ENCODE results near the gene NRP1. TPM values are rescaled to one million over a fixed set of nuclear protein-coding genes. Genes with fewer than 3 reads are reported as not detected.

The NRP1 gene
- total and polyA plus RNA-seq, 2 of the 8 experiments (the other 6 are each of a cell fraction or from before 2014, with no cell fraction given), result 1.2 to 2.1 TPM

DNA sequence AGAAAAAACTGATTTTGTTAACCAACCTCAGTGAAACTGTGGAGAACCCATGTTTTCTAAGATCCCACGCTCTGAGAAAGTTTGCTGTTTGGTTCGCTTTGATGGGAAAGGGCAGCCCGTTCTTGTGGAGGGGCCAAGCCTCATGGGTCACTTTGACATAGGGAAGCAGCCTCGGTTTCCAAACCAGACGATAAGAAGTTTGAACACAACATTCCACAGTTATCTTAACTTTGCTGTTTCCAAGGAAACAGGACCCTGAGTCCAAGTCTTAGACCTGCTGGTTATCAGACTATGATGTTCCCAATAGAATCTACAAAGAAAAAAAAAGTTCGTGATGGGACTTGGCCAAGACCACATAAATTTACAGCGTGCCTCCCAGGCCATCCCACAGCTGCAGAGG lies 182.3 kb downstream of the NRP1 start:
- Histone ChIP-seq H2AFZ (ENCODE audit: low read length) (no peak overlapping the region), H3K14ac (ENCODE audit: insufficient read length) (no peak overlapping the region), H3K4me1 (replicated peaks in 1 of 4; ENCODE audit: control insufficient read depth in 3 of 4, insufficient read depth in 4 of 4, low read length in 3 of 4) (no peaks in the 10 kb centered on the region), H3K18ac (ENCODE audit: extremely low read depth, low read length) (no peak overlapping the region), H3K27ac (ENCODE audit: low read depth, low read length) (no peak overlapping the region), H3K23ac (ENCODE audit: insufficient read length) (no peak overlapping the region), H2BK5ac (ENCODE audit: low read depth, low read length) (no peak overlapping the region), H4K20me1 (replicated peaks in 1 of 2; ENCODE audit: control insufficient read depth in 1 of 2, insufficient read depth in 2 of 2, low read length in 2 of 2) (no peaks in the 10 kb centered on the region), H3K27me3 (replicated peaks in 1 of 4; ENCODE audit: control insufficient read depth in 3 of 4, extremely low read depth in 1 of 4, insufficient read depth in 3 of 4, low read length in 3 of 4) (no peaks in the 10 kb centered on the region), H2BK12ac (ENCODE audit: low read depth, low read length) (no peak overlapping the region), H3K23me2 (ENCODE audit: low read depth, low read length) (no peaks in the 10 kb centered on the region), H4K8ac (ENCODE audit: extremely low read depth, insufficient read depth, low read length) (no peak overlapping the region), H2BK120ac (replicated peaks; ENCODE audit: low read depth, low read length) (no peak overlapping the region), H3K79me1 (ENCODE audit: low read depth, low read length) (no peaks in the 10 kb centered on the region), H3K4me3 (ENCODE audit: extremely low read depth in 1 of 4, insufficient read depth in 2 of 4, low read depth in 3 of 4, low read length in 4 of 4) (no peak overlapping the region), H3K36me3 (ENCODE audit: control insufficient read depth in 2 of 4, insufficient read depth in 4 of 4, low read length in 3 of 4) (no peaks in the 10 kb centered on the region), H4K5ac (ENCODE audit: insufficient read length, low read depth, low read length) (no peak overlapping the region), H3K4ac (replicated peaks; ENCODE audit: insufficient read length, low read depth, low read length) (no peak overlapping the region), H3K79me2 (ENCODE audit: control insufficient read depth in 1 of 2, insufficient read depth in 2 of 2, low read length in 2 of 2) (no peaks in the 10 kb centered on the region), H3K9ac (replicated peaks in 1 of 4; ENCODE audit: extremely low read depth in 1 of 4, low read depth in 3 of 4, low read length in 3 of 4) (no peak overlapping the region), H2BK20ac (ENCODE audit: low read length) (no peak overlapping the region), H4K91ac (replicated peaks; ENCODE audit: insufficient read length, low read length) (no peak overlapping the region), H3K4me2 (ENCODE audit: insufficient read depth in 1 of 2, low read depth in 2 of 2, low read length in 2 of 2) (no peak overlapping the region), H2BK15ac (ENCODE audit: low read length) (no peak overlapping the region), H3K9me3 (ENCODE audit: insufficient read depth in 2 of 2, low read depth in 1 of 2, low read length in 1 of 2) (no peaks in the 10 kb centered on the region), H3K56ac (replicated peaks; ENCODE audit: insufficient read length, low read depth, low read length) (no peak overlapping the region), H2AK5ac (ENCODE audit: low read depth, low read length) (no peak overlapping the region)
- DNase-seq (ENCODE audit: low read depth in 1 of 2, low spot score in 2 of 2) (no peak), FAIRE-seq (no peak)
- CTCF ChIA-PET (ENCODE audit: partially characterized antibody), result interaction anchor here (1.6 kb wide), 1 partner anchor 36 kb away, joined by 8 read pairs; no protein-coding TSS in a partner anchor
- POLR2A ChIA-PET (ENCODE audit: partially characterized antibody), result no interaction called here
- WGBS, 2 experiments (ENCODE audit: extremely low coverage in 1 of 2, insufficient coverage in 1 of 2, insufficient read length in 1 of 2, insufficient replicate concordance in 2 of 2, low coverage in 1 of 2, low lambda C conversion rate in 2 of 2, missing lambda C conversion rate in 1 of 2), result 91% methylated on average over 7 of the region's 7 CpGs; no CpG with 5 or more reads in 1 of the 2 experiments
- no peak for TF ChIP-seq JUND (IDR thresholded peaks at IDR 0.05; ENCODE audit: low read length)
- TF ChIP-seq ZNF274 (IDR thresholded peaks at IDR 0.05; ENCODE audit: borderline replicate concordance, extremely low read depth, low read length), result no peak
- TF ChIP-seq CBX5 (IDR thresholded peaks at IDR 0.05; ENCODE audit: low read depth, low read length), result no peak
- no peak for TF ChIP-seq RXRA (IDR thresholded peaks at IDR 0.05; ENCODE audit: insufficient read depth, low read depth, low read length)
- TF ChIP-seq BRCA1 (IDR thresholded peaks at IDR 0.05; ENCODE audit: low read depth, low read length), result no peak
- no peak for TF ChIP-seq USF2 (IDR thresholded peaks at IDR 0.05; ENCODE audit: low read length)
- TF ChIP-seq NRF1 (IDR thresholded peaks at IDR 0.05; ENCODE audit: low read depth, low read length), result no peak
- no peak for TF ChIP-seq YY1 (IDR thresholded peaks at IDR 0.05; ENCODE audit: low read depth, low read length)
